ENCODE measurements around the gene CALN1. TPM values are rescaled to one million over a fixed set of nuclear protein-coding genes. Genes with fewer than 3 reads are reported as not detected.

CALN1 gene
- polyA plus RNA-seq, 1 donor (not counting 4 experiments of a cell fraction or from before 2014, with no cell fraction given): not detected

GRCh38 chr7:71904484-71904883 lies 507.7 kb downstream of the CALN1 start:
- Histone ChIP-seq H3K4me3 (ENCODE audit: control insufficient read depth in 2 of 3, extremely low read depth in 1 of 3, insufficient read depth in 2 of 3, low read depth in 1 of 3, low read length in 3 of 3) (no peak overlapping the region), H2AFZ (ENCODE audit: control insufficient read depth, low read length) (no peak overlapping the region), H3K27ac (ENCODE audit: control insufficient read depth, insufficient read depth, low read length) (no peak overlapping the region), H4K20me1 (ENCODE audit: control insufficient read depth, extremely low read depth, insufficient read depth, low read length) (no peaks in the 10 kb centered on the region), H3K9me3 (ENCODE audit: control insufficient read depth, low read depth, low read length) (peaks cover 2% of the 10 kb centered on the region), H3K79me2 (ENCODE audit: control insufficient read depth, insufficient read depth, low read length) (no peaks in the 10 kb centered on the region), H3K9ac (ENCODE audit: control insufficient read depth, extremely low read depth, insufficient read depth, low read length) (no peak overlapping the region), H3K9me1 (ENCODE audit: control insufficient read depth, extremely low read depth, insufficient read depth, low read length) (no peaks in the 10 kb centered on the region), H3K36me3 (ENCODE audit: control insufficient read depth in 2 of 2, extremely low read depth in 1 of 2, insufficient read depth in 2 of 2, low read length in 2 of 2) (no peaks in the 10 kb centered on the region), H3K4me2 (ENCODE audit: control insufficient read depth, extremely low read depth, insufficient read depth, low read depth, low read length) (no peak overlapping the region), H3K27me3 (ENCODE audit: control insufficient read depth, extremely low read depth, insufficient read depth, low read length) (no peaks in the 10 kb centered on the region), H3K4me1 (ENCODE audit: control insufficient read depth, extremely low read depth, insufficient read depth, low read length) (no peaks in the 10 kb centered on the region)
- DNase-seq (ENCODE audit: low read depth, low spot score) (no peak), FAIRE-seq (no peak)
- no peak for TF ChIP-seq EZH2 (IDR thresholded peaks at IDR 0.05; ENCODE audit: low read length)
- TF ChIP-seq CTCF (optimal IDR thresholded peaks at IDR 0.05 in 1 of 3, IDR thresholded peaks at IDR 0.05 in 1 of 3, conservative IDR thresholded peaks at IDR 0.05 in 1 of 3; ENCODE audit: extremely low read depth in 1 of 3, insufficient read depth in 2 of 3, low read length in 3 of 3): no peak
- dilution Hi-C loops (cut with MboI; ENCODE audit: extremely low pct_ligation_motif_present, low sequenced_read_pairs): no loop called here

- Histone ChIP-seq H3K4me3 (ENCODE audit: control insufficient read depth in 2 of 3, extremely low read depth in 1 of 3, insufficient read depth in 2 of 3, low read depth in 1 of 3, low read length in 3 of 3) (no peak overlapping the region), H4K20me1 (ENCODE audit: control insufficient read depth, extremely low read depth, insufficient read depth, low read length) (no peaks in the 10 kb centered on the region), H2AFZ (ENCODE audit: control insufficient read depth, low read length) (no peak overlapping the region), H3K9ac (ENCODE audit: control insufficient read depth, extremely low read depth, insufficient read depth, low read length) (no peak overlapping the region), H3K27me3 (ENCODE audit: control insufficient read depth, extremely low read depth, insufficient read depth, low read length) (no peaks in the 10 kb centered on the region), H3K4me2 (ENCODE audit: control insufficient read depth, extremely low read depth, insufficient read depth, low read depth, low read length) (no peak overlapping the region), H3K9me3 (ENCODE audit: control insufficient read depth, low read depth, low read length) (no peaks in the 10 kb centered on the region), H3K36me3 (ENCODE audit: control insufficient read depth in 2 of 2, extremely low read depth in 1 of 2, insufficient read depth in 2 of 2, low read length in 2 of 2) (no peaks in the 10 kb centered on the region), H3K9me1 (ENCODE audit: control insufficient read depth, extremely low read depth, insufficient read depth, low read length) (no peaks in the 10 kb centered on the region), H3K79me2 (ENCODE audit: control insufficient read depth, insufficient read depth, low read length) (no peaks in the 10 kb centered on the region), H3K4me1 (ENCODE audit: control insufficient read depth, extremely low read depth, insufficient read depth, low read length) (no peaks in the 10 kb centered on the region), H3K27ac (ENCODE audit: control insufficient read depth, insufficient read depth, low read length) (no peak overlapping the region)
- no peak for TF ChIP-seq CTCF (optimal IDR thresholded peaks at IDR 0.05 in 1 of 3, IDR thresholded peaks at IDR 0.05 in 1 of 3, conservative IDR thresholded peaks at IDR 0.05 in 1 of 3; ENCODE audit: extremely low read depth in 1 of 3, insufficient read depth in 2 of 3, low read length in 3 of 3)
- TF ChIP-seq EZH2 (IDR thresholded peaks at IDR 0.05; ENCODE audit: low read length): no peak
- dilution Hi-C loops (cut with MboI; ENCODE audit: extremely low pct_ligation_motif_present, low sequenced_read_pairs): no loop called here
- no peak for FAIRE-seq
- no peak for DNase-seq (ENCODE audit: low read depth, low spot score)
Measured at GRCh38 chr7:71900556-71900955, 511.6 kb downstream of the CALN1 start.
